GM12892 (cell line): Measurements from ENCODE around the gene CTSG.

Experiments used
- POLR2A ChIP-seq: IDR thresholded peaks from 2 replicates; pipeline ENCODE4 v1.6.1; 2011; ENCODE audit warnings: low read depth, low read length, control low read depth
- POLR2AphosphoS5 ChIP-seq: IDR thresholded peaks from 2 replicates; pipeline ENCODE4 v1.6.1; 2011; ENCODE audit warnings: low read depth, low read length, control low read depth
- TAF1 ChIP-seq: IDR thresholded peaks from 2 replicates; pipeline ENCODE4 v1.6.1; 2011; ENCODE audit warnings: low read depth, mild to moderate bottlenecking, control low read depth, low read length, borderline replicate concordance

GRCh38 chr14:24607081-24607480 is 31.0 kb upstream of the CTSG start:
- TF ChIP-seq POLR2A, result no peak
- TF ChIP-seq TAF1, result no peak
- TF ChIP-seq POLR2AphosphoS5, result no peak
